ENCODE results near the gene ZIC1.
A peak's percentile ranks its signal among the peaks of the same experiment; 100 is the strongest.

The ZIC1 gene

DNA sequence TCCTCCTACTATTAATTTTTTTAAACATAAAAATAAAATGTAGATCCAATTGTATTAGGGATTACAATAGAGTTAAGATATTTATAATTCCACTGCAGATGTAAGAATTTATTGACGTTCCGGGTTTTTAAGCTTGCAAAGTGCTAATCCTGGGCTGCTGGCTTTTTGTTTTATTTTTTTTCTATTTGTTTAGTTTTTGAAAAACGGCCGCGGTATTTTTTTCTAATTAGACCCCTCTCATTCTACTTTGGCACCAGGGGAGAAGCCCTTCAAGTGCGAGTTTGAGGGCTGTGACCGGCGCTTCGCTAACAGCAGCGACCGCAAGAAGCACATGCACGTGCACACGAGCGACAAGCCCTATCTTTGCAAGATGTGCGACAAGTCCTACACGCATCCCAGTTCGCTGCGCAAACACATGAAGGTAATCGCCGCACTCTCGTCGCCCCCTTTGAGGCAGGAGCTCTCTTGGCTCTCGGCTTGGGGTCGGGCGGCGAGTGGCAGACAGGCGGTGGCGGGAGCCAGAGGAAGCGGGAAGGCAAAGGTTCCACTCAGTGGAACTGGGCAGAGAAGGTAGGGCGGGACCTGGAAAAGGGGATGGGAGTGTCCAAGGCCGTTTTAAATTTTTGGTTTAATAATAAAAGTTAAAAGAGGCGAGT, 3.2 kb downstream of the ZIC1 start:
- H3K36me3 ChIP-seq (ENCODE audit: control insufficient read depth in 2 of 2, insufficient read depth in 2 of 2, low read length in 2 of 2), result no peaks in the 10 kb centered on the region
- H3K4me1 ChIP-seq (ENCODE audit: control insufficient read depth, insufficient read depth, low read length), result peaks cover 30% of the 10 kb centered on the region
- H3K27ac ChIP-seq (ENCODE audit: low read length), result no peak overlapping the region
- no peak overlapping the region for H3K9ac ChIP-seq (ENCODE audit: low read length in 2 of 2)
- H3K9me3 ChIP-seq (ENCODE audit: control insufficient read depth in 2 of 2, low read length in 2 of 2), result peaks cover 10% of the 10 kb centered on the region in 2 donors
- H3K27me3 ChIP-seq (ENCODE audit: control insufficient read depth in 1 of 2, insufficient read depth in 2 of 2, low read length in 2 of 2), result peaks cover 72 to 96% of the 10 kb centered on the region in 2 donors
- no peak overlapping the region for H3K4me3 ChIP-seq (ENCODE audit: low read length in 2 of 2)

DNA sequence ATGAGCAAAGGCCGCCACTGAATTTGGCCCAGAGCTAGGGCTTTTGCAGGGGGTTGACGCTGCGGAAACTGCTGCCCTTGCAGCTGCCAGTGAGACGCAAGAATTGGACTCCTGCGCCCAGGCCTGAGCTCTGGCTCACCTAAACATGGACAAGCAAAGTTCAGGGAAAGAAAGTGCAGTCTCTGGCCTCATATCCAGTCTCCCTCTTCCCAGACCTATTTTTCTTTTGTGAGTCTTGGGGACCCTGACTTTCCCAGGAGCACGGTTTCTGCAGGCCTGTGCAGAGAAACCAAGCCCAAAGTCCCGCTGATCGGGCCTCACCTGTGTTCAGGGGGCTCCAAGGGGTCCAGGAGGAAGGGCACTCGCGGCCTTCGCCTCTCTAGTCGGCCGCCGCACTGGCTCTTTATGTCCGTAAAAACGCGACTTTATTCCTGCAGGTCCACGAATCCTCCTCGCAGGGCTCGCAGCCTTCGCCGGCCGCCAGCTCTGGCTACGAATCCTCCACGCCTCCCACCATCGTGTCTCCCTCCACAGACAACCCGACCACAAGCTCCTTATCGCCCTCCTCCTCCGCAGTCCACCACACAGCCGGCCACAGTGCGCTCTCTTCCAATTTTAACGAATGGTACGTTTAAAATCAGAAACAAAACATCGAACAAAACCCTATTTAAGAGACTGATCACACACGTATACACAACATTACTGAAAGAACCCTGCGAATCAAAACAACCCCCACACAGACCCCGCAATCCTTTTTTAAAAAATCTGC, 3.9 kb downstream of the ZIC1 start:
- peaks cover 10 to 12% of the 10 kb centered on the region in 2 donors for H3K9me3 ChIP-seq (ENCODE audit: control insufficient read depth in 2 of 2, low read length in 2 of 2)
- H3K4me1 ChIP-seq (ENCODE audit: control insufficient read depth, insufficient read depth, low read length), result peaks cover 25% of the 10 kb centered on the region
- H3K9ac ChIP-seq (ENCODE audit: low read length in 2 of 2), result no peak overlapping the region
- H3K27me3 ChIP-seq (ENCODE audit: control insufficient read depth in 1 of 2, insufficient read depth in 2 of 2, low read length in 2 of 2), result peaks cover 72 to 96% of the 10 kb centered on the region in 2 donors
- H3K4me3 ChIP-seq (ENCODE audit: low read length in 2 of 2), result peak overlapping the region; percentile 7 to 60
- no peaks in the 10 kb centered on the region for H3K36me3 ChIP-seq (ENCODE audit: control insufficient read depth in 2 of 2, insufficient read depth in 2 of 2, low read length in 2 of 2)
- no peak overlapping the region for H3K27ac ChIP-seq (ENCODE audit: low read length)

DNA sequence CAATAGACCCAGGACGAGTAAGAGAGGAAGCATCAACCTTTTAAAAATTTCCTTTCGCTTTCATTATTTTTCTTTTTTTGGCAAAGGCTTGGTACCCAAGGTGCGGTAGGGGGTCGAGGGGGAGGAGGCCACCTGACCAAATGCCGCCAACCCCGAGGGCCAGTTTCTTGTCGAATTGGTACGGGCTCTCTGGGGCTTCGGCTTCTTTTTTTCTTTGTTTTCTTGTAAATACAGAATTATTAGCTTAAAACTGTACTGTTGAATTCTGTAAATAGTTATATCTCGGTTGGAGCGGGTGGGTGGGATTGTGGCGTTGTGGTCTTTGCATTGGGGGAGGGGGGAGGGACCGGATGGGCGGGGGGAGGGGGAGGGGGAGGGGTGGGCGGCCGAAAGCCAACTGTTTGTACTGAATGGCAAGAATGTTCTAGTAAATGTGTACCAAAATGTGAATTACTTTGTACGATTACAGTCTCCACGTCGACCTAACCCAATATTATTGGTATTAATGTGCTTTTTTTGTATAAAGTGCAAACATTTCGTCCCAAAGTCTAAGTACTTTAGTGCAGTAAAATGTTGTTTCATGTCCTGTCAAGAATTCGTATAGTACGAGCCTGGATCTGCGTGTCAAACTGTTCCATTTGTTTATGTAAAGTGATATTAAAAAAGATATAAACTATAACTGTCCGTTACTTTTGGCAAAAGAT, 4.7 kb downstream of the ZIC1 start:
- no peaks in the 10 kb centered on the region for H3K36me3 ChIP-seq (ENCODE audit: control insufficient read depth in 2 of 2, insufficient read depth in 2 of 2, low read length in 2 of 2)
- H3K27ac ChIP-seq (ENCODE audit: low read length), result no peak overlapping the region
- peak overlapping the region; percentile 7 to 60 for H3K4me3 ChIP-seq (ENCODE audit: low read length in 2 of 2)
- peaks cover 72 to 96% of the 10 kb centered on the region in 2 donors for H3K27me3 ChIP-seq (ENCODE audit: control insufficient read depth in 1 of 2, insufficient read depth in 2 of 2, low read length in 2 of 2)
- H3K4me1 ChIP-seq (ENCODE audit: control insufficient read depth, insufficient read depth, low read length), result peaks cover 27% of the 10 kb centered on the region
- no peak overlapping the region for H3K9ac ChIP-seq (ENCODE audit: low read length in 2 of 2)
- peaks cover 10 to 16% of the 10 kb centered on the region in 2 donors for H3K9me3 ChIP-seq (ENCODE audit: control insufficient read depth in 2 of 2, low read length in 2 of 2)

DNA sequence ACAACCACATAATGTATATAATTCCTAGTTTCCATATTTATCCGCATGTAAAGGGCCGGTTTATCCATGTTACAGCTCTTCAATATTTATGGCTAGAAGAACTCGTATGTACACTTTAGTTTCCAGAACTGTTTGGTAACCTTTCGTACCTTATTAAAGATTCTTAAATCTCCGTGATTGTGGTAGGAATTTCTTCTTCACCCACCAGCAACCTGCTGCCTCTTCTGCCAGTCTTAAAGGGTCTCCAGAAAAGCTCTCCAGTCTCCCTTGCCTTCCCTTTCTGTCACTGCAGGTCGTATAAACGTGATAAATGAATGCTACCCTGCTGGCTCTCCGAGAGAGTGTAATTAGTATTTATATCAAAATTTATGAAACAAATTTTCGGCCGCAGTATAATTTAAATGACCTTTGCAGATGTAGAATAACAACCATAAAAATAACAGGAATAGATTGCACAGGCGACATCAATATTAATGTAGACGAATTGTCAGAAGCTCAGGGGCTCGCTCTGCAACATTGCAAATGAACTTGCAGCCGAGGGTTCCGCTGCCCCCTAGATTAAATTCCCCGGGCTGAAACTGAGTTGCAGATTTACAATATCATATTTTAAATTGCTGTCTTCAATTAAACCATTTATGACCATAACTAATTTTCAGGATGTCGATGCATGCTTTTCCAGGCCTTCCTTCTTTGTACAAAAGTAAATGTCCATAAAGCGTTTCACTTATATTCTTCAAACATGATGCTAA, 5.4 kb downstream of the ZIC1 start:
- Histone ChIP-seq H3K4me1 (ENCODE audit: control insufficient read depth, insufficient read depth, low read length) (peaks cover 33% of the 10 kb centered on the region), H3K4me3 (ENCODE audit: low read length in 2 of 2) (no peak overlapping the region), H3K9ac (ENCODE audit: low read length in 2 of 2) (no peak overlapping the region), H3K27ac (ENCODE audit: low read length) (no peak overlapping the region), H3K27me3 (ENCODE audit: control insufficient read depth in 1 of 2, insufficient read depth in 2 of 2, low read length in 2 of 2) (peaks cover 76 to 96% of the 10 kb centered on the region in 2 donors), H3K36me3 (ENCODE audit: control insufficient read depth in 2 of 2, insufficient read depth in 2 of 2, low read length in 2 of 2) (no peaks in the 10 kb centered on the region), H3K9me3 (ENCODE audit: control insufficient read depth in 2 of 2, low read length in 2 of 2) (peaks cover 10 to 16% of the 10 kb centered on the region in 2 donors)

DNA sequence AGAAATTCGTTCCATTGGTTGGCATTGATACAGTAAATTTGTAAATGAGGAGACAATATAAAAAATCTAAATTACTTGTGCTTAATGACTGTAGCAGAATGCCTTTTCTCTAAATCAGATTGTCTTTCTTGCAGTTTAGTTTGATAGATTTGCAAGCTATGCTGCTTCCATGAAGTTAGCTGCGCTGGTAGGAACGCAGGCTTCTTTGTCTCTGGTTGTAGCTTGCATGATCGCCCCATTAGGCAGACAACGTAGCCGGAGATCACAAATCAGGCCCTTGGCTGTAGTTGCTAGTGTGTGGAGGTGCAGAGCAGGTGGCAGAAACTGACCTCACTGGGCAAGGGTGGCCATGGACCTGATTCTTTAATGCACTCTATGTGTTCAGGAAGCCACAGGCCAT, 6.1 kb downstream of the ZIC1 start:
- no peak overlapping the region for H3K4me3 ChIP-seq (ENCODE audit: low read length in 2 of 2)
- no peaks in the 10 kb centered on the region for H3K36me3 ChIP-seq (ENCODE audit: control insufficient read depth in 2 of 2, insufficient read depth in 2 of 2, low read length in 2 of 2)
- H3K4me1 ChIP-seq (ENCODE audit: control insufficient read depth, insufficient read depth, low read length), result peaks cover 34% of the 10 kb centered on the region
- peaks cover 80 to 96% of the 10 kb centered on the region in 2 donors for H3K27me3 ChIP-seq (ENCODE audit: control insufficient read depth in 1 of 2, insufficient read depth in 2 of 2, low read length in 2 of 2)
- no peak overlapping the region for H3K9ac ChIP-seq (ENCODE audit: low read length in 2 of 2)
- no peak overlapping the region for H3K27ac ChIP-seq (ENCODE audit: low read length)
- peaks cover 10 to 18% of the 10 kb centered on the region in 2 donors for H3K9me3 ChIP-seq (ENCODE audit: control insufficient read depth in 2 of 2, low read length in 2 of 2)

DNA sequence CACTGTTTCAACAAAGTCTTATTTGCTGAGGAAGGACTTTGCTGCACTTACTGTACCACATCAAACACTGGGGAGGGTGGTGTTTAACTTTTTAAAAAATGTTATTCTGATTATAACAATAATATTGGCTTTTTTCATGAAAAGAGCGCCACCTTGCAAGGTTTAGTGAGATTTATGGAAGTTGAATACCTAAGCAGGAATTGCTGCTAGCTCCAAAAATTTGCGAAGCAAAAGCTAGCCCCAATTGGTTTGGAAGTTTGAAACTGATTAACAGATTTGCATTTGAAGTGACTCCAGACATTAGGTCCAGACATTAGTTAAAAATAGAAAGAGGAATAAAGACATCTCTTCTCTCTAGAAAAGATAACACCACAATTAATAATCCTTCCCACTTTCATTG, 6.7 kb downstream of the ZIC1 start:
- Histone ChIP-seq H3K9me3 (ENCODE audit: control insufficient read depth in 2 of 2, low read length in 2 of 2) (peaks cover 10 to 18% of the 10 kb centered on the region in 2 donors), H3K27ac (ENCODE audit: low read length) (no peak overlapping the region), H3K4me3 (ENCODE audit: low read length in 2 of 2) (no peak overlapping the region), H3K4me1 (ENCODE audit: control insufficient read depth, insufficient read depth, low read length) (peaks cover 29% of the 10 kb centered on the region), H3K36me3 (ENCODE audit: control insufficient read depth in 2 of 2, insufficient read depth in 2 of 2, low read length in 2 of 2) (no peaks in the 10 kb centered on the region), H3K9ac (ENCODE audit: low read length in 2 of 2) (no peak overlapping the region), H3K27me3 (ENCODE audit: control insufficient read depth in 1 of 2, insufficient read depth in 2 of 2, low read length in 2 of 2) (peaks cover 80 to 96% of the 10 kb centered on the region in 2 donors)

DNA sequence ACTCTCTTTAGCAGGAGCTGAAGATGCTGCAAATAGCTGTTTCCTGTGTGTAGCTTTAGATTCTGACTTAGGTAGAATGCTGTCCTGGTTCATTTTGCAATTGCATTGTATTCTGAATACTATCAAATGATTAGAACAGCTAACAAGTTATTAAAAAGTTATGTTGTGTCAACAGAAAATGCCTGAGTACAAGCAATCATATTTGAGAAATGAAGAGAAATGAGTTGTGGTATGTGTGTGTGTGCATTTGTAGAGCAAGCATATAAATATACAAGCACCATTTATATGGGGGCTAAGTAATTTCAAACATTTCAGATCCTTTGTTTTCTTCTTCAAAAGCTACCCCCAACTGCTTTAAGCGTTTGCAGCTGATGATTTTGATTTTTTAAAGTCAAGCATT, 7.8 kb downstream of the ZIC1 start:
- Histone ChIP-seq H3K9ac (ENCODE audit: low read length in 2 of 2) (no peak overlapping the region), H3K4me3 (ENCODE audit: low read length in 2 of 2) (no peak overlapping the region), H3K36me3 (ENCODE audit: control insufficient read depth in 2 of 2, insufficient read depth in 2 of 2, low read length in 2 of 2) (no peaks in the 10 kb centered on the region), H3K4me1 (ENCODE audit: control insufficient read depth, insufficient read depth, low read length) (peaks cover 27% of the 10 kb centered on the region), H3K9me3 (ENCODE audit: control insufficient read depth in 2 of 2, low read length in 2 of 2) (peaks cover 10 to 18% of the 10 kb centered on the region in 2 donors), H3K27ac (ENCODE audit: low read length) (no peak overlapping the region), H3K27me3 (ENCODE audit: control insufficient read depth in 1 of 2, insufficient read depth in 2 of 2, low read length in 2 of 2) (peaks cover 79 to 96% of the 10 kb centered on the region in 2 donors)

DNA sequence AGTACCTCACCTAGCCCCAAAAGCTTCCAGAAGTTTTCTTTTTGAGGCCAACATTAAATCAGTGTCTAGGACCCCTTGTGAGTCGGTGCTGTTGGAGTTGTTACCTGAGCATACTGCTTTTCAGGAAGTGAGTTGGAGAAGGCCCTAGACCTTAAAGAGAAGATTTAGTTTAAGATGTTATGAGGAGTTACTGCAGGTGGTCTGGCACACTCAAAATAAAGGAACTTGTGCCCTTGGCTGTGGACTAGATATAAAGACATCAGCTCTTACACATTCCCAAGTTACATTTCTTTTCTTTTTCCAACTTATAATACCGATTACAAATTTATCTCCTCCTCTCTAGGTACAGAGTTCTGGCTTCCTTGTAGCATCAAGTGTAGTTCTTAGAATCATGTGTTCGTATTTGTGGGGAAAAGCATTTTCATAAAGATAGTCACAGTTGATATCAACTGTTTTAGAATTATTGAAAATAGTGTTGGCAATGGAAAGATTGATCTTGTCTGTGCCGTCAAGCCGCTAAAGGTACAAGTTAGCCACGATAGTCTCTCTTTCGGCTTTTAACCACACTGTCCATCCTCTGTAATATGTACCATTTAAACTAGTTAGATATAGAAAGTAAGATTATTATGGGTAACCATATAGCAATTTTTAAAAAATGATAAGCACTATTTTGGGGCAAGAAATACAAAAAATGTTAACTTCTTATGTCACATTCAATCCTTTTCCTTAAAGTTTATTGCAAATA, 8.6 kb downstream of the ZIC1 start:
- H3K27me3 ChIP-seq (ENCODE audit: control insufficient read depth in 1 of 2, insufficient read depth in 2 of 2, low read length in 2 of 2), result peaks cover 79 to 97% of the 10 kb centered on the region in 2 donors

DNA sequence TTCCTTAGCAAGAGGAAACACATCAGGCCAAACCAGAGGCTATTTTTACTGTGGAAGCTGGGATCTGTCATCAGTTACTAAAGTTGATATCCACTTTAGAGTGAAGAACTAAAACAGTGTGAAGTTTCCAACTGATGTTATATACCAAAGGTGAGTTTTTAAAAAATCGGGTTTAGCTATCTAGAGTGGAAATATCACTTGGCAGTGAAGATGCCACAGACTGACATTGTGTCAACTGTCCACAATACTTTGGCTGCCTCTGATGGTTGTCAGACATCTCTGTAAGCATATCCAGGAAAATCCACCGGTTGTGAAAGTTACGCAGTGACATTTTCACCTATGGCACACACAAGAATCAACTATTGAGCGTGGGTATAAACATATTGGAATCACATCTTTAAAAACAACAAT, 9.2 kb downstream of the ZIC1 start:
- no peak overlapping the region for H3K9ac ChIP-seq (ENCODE audit: low read length in 2 of 2)
- H3K27me3 ChIP-seq (ENCODE audit: control insufficient read depth in 1 of 2, insufficient read depth in 2 of 2, low read length in 2 of 2), result peaks cover 79 to 97% of the 10 kb centered on the region in 2 donors

More for the DNA sequence above, 8.6 kb downstream of the ZIC1 start:
- Histone ChIP-seq H3K4me3 (ENCODE audit: low read length in 2 of 2) (no peak overlapping the region), H3K9me3 (ENCODE audit: control insufficient read depth in 2 of 2, low read length in 2 of 2) (peaks cover 7 to 18% of the 10 kb centered on the region in 2 donors), H3K36me3 (ENCODE audit: control insufficient read depth in 2 of 2, insufficient read depth in 2 of 2, low read length in 2 of 2) (no peaks in the 10 kb centered on the region), H3K9ac (ENCODE audit: low read length in 2 of 2) (no peak overlapping the region), H3K27ac (ENCODE audit: low read length) (no peak overlapping the region), H3K4me1 (ENCODE audit: control insufficient read depth, insufficient read depth, low read length) (peaks cover 28% of the 10 kb centered on the region)

More for the DNA sequence above, 9.2 kb downstream of the ZIC1 start:
- H3K4me3 ChIP-seq (ENCODE audit: low read length in 2 of 2), result no peak overlapping the region
- H3K9me3 ChIP-seq (ENCODE audit: control insufficient read depth in 2 of 2, low read length in 2 of 2), result peaks cover 7 to 18% of the 10 kb centered on the region in 2 donors
- no peak overlapping the region for H3K27ac ChIP-seq (ENCODE audit: low read length)
- peaks cover 26% of the 10 kb centered on the region for H3K4me1 ChIP-seq (ENCODE audit: control insufficient read depth, insufficient read depth, low read length)
- H3K36me3 ChIP-seq (ENCODE audit: control insufficient read depth in 2 of 2, insufficient read depth in 2 of 2, low read length in 2 of 2), result no peaks in the 10 kb centered on the region
